GM12872 (cell line): Measurements from ENCODE around the gene RHOT1.

Source experiments
- TF ChIP-seq, protein P1 (sequence below): IDR thresholded peaks from 3 replicates; pipeline ENCODE4 v1.5.1; 2011; ENCODE audit warnings: low read depth, mild to moderate bottlenecking, low read length, moderate library complexity; ENCODE audit not compliant: insufficient read depth

The RHOT1 gene

GRCh38 chr17:32223703-32224102 is 81.4 kb downstream of the RHOT1 start:
- TF ChIP-seq, protein P1, sequence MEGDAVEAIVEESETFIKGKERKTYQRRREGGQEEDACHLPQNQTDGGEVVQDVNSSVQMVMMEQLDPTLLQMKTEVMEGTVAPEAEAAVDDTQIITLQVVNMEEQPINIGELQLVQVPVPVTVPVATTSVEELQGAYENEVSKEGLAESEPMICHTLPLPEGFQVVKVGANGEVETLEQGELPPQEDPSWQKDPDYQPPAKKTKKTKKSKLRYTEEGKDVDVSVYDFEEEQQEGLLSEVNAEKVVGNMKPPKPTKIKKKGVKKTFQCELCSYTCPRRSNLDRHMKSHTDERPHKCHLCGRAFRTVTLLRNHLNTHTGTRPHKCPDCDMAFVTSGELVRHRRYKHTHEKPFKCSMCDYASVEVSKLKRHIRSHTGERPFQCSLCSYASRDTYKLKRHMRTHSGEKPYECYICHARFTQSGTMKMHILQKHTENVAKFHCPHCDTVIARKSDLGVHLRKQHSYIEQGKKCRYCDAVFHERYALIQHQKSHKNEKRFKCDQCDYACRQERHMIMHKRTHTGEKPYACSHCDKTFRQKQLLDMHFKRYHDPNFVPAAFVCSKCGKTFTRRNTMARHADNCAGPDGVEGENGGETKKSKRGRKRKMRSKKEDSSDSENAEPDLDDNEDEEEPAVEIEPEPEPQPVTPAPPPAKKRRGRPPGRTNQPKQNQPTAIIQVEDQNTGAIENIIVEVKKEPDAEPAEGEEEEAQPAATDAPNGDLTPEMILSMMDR = no peak

- TF ChIP-seq, protein P1 = no peak
Measured at GRCh38 chr17:32226886-32227285, 84.6 kb downstream of the RHOT1 start.

- TF ChIP-seq, protein P1 = no peak
Measured at GRCh38 chr17:32227910-32228309, 85.6 kb downstream of the RHOT1 start.

GRCh38 chr17:32235588-32235987 is 93.3 kb downstream of the RHOT1 start:
- TF ChIP-seq, protein P1 = no peak

DNA sequence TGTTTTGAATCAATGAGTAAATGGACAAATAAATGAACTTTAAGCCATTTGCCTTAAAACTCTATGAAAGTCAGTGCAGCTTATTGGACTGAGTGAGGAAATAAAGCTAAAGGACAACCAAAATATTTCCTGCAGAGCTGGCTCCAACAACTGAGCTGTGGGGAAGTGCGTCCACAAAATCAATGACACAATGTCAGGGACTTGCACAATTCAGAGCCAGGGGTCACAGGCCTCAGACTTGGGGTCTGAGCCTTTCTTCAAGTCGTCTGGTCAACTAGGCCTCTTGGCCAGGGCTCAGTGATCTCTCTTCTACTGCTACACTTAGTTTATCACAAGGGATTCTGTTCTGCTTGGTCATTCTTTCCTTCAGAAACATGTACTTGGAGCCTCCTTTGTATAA is 97.2 kb downstream of the RHOT1 start:
- TF ChIP-seq, protein P1 = no peak

DNA sequence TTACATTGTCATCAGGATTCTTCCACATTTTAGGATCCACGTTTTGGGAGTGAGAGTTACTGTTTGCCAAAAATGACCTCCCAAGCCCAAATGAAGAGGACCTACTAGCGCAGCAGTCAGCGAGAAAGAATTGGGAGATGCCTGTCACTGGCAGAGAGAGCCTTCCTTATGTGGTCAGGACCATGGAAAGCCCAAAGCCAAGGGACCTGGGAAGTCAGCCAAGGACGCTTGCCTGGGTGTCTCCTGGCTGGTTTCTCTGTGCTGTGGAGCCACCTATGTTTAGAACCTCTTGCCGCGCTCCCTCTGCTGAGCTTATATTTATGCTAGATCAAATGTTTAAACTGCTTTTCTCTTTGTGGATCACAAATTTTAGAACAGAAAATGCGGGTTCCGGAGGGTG is 98.4 kb downstream of the RHOT1 start:
- TF ChIP-seq, protein P1 = no peak

GRCh38 chr17:32241640-32242039 is 99.3 kb downstream of the RHOT1 start:
- TF ChIP-seq, protein P1 = no peak

DNA sequence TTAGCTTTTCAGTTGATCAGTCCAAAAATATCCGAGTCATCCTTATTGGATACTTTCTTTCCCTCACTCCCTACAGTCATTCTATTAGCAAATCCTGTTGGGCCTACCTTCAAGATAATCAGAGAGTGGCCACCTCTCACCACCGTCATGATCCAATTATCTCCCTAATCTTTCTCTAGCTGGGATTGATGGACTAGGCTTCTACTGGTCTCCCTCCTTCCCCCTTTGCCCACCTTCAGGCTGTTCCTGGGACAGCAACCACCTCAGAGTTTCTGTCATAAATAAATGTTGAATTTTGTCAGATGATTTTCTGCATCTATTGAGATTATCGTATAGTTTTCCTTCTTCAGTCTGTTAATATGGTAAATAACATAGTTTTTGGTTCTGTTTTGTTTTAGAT is 107.2 kb downstream of the RHOT1 start:
- TF ChIP-seq, protein P1 = no peak
